Body of pancreas (tissue), 4 donors: Measurements from ENCODE around the gene LIN9. TPM values are rescaled to one million over a fixed set of nuclear protein-coding genes. Genes with fewer than 3 reads are reported as not detected.

Experiments
- ATAC-seq: fragments of 150-250 bp; one replicate; pipeline ENCODE4 v1.9.1; 2016
- DNase-seq, 4 donors: peaks; one replicate each; pipeline ENCODE4 v3.0.0-alpha.2; 2019
- H3K27ac ChIP-seq, 4 donors: fragments of 200-600 bp; sonication (generic); 1 replicate in 3 of 4; 2 replicates in 1 of 4; pipeline versions ENCODE4 v1.5.1 to v1.6.1; 2016 to 2019; ENCODE audit warnings: mild to moderate bottlenecking in 1 of 4, mixed read lengths in 1 of 4, moderate library complexity in 1 of 4
- H3K27me3 ChIP-seq, 2 donors: fragments of 200-600 bp; sonication (generic); one replicate each; pipeline ENCODE4 v1.6.0; 2016; ENCODE audit warnings: mild to moderate bottlenecking in 1 of 2
- H3K36me3 ChIP-seq, 2 donors: fragments of 200-600 bp; sonication (generic); replicated peaks in 1 of 2; 2 replicates each; pipeline ENCODE4 v1.5.1; 2016; ENCODE audit warnings: low read depth in 2 of 2; ENCODE audit not compliant: insufficient read depth in 1 of 2
- H3K4me1 ChIP-seq: fragments of 200-600 bp; sonication (generic); one replicate; pipeline ENCODE4 v1.6.0; 2016
- H3K4me3 ChIP-seq, 2 donors: fragments of 200-600 bp; sonication (generic); 1 replicate in 1 of 2; 2 replicates in 1 of 2; pipeline ENCODE4 v1.5.1; 2016 to 2019
- H3K9me3 ChIP-seq, 3 donors: fragments of 200-600 bp; sonication (generic); 1 replicate in 2 of 3; 2 replicates in 1 of 3; pipeline ENCODE4 v1.5.1; 2016
- POLR2A ChIP-seq, 3 donors: fragments of 450-650 bp; IDR thresholded peaks; one replicate each; pipeline ENCODE4 v1.6.1; 2016; ENCODE audit warnings: antibody characterized with exemption in 3 of 3, mild to moderate bottlenecking in 2 of 3
- WGBS, 2 donors: methylation state at CpG; one replicate each; pipeline ENCODE4 v1.1.5; 2017; 5-methylcytosine and 5-hydroxymethylcytosine counted together
- intact Hi-C: fragments of 100-400 bp; cut with DNase I; formaldehyde crosslinking; loops from one replicate; pipeline ENCODE4 v1.15.1; 2023
- total RNA-seq, 2 donors: library from RNA; depleted of rRNA; stranded (reverse); fragments of >200 nt; gene quantifications; one replicate each; pipeline ENCODE4 v1.1.0, GENCODE V29; 2016
- TF ChIP-seq, protein P1 (sequence below), 7 experiments: fragments of 450-650 bp in 4 of 7; fragments of 200-600 bp in 3 of 7; sonication (generic) in 3 of 7; IDR thresholded peaks; one replicate each; pipeline ENCODE4 v1.5.1; 2016 to 2019; ENCODE audit warnings: antibody characterized with exemption in 7 of 7

Gene LIN9
- total RNA-seq, 2 donors from 2014 or later, result 0.52 to 2.3 TPM

DNA sequence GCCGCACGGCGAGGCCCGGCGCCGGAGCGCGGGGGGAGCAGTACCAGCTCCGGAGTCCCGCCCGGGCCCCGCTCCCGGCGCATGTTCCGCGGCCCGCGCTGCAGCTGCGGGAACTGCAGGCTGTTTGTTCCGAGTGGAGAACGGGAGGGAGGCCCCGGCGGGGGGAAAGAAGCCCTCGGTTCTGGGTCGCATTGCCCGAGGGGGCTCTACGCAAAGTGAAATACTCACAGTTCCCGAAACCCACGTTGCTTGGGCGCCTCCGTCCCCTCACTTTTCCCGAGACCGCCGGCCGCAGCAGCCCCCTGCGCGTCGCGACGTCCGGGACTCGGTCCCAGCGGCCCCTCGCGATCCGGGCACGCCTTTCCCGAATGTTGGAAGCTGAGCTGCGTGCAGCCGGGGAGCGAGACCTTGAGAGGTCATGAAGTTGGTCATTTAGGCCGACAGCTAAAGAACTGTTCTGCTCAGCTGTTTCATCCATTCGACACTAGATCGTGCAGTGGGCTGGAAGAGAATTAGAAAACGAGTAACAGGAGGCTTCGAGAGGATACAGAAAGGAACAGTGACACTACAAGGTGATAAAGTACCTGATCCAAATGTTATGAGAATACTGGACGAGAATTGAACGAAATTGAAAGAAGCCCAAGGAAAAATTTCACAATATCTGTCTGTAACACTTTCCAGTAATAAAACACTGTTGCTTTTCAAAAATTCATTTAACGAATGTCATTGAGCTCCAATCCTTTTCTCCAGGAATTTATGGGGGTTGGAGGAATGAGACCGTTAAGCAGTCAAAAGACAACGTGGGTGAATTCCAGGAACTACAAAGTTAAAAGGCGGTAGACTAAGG lies 657 bp upstream of the LIN9 start:
- Histone ChIP-seq H3K4me1 (peaks cover 19% of the 10 kb centered on the region), H3K27ac (peak overlapping the region in 3 of 4 donors; percentile 42 to 69 (median 43)), H3K36me3 (no peaks in the 10 kb centered on the region), H3K27me3 (no peaks in the 10 kb centered on the region), H3K9me3 (no peaks in the 10 kb centered on the region), H3K4me3 (peak overlapping the region; percentile 20 to 38)
- intact Hi-C loops, result no loop called here
- ATAC-seq, result peak; percentile 9
- TF ChIP-seq, protein P1, sequence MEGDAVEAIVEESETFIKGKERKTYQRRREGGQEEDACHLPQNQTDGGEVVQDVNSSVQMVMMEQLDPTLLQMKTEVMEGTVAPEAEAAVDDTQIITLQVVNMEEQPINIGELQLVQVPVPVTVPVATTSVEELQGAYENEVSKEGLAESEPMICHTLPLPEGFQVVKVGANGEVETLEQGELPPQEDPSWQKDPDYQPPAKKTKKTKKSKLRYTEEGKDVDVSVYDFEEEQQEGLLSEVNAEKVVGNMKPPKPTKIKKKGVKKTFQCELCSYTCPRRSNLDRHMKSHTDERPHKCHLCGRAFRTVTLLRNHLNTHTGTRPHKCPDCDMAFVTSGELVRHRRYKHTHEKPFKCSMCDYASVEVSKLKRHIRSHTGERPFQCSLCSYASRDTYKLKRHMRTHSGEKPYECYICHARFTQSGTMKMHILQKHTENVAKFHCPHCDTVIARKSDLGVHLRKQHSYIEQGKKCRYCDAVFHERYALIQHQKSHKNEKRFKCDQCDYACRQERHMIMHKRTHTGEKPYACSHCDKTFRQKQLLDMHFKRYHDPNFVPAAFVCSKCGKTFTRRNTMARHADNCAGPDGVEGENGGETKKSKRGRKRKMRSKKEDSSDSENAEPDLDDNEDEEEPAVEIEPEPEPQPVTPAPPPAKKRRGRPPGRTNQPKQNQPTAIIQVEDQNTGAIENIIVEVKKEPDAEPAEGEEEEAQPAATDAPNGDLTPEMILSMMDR (IDR thresholded peaks at IDR 0.05), result peak in 3 of 7 experiments; percentile 28 to 37 (median 37)
- no peak for TF ChIP-seq POLR2A (IDR thresholded peaks at IDR 0.05)
- WGBS, 2 donors, result 4 to 8% methylated on average over 20 to 60 of the region's 62 CpGs
- peak in 1 of 4 donors; percentile 4 for DNase-seq

DNA sequence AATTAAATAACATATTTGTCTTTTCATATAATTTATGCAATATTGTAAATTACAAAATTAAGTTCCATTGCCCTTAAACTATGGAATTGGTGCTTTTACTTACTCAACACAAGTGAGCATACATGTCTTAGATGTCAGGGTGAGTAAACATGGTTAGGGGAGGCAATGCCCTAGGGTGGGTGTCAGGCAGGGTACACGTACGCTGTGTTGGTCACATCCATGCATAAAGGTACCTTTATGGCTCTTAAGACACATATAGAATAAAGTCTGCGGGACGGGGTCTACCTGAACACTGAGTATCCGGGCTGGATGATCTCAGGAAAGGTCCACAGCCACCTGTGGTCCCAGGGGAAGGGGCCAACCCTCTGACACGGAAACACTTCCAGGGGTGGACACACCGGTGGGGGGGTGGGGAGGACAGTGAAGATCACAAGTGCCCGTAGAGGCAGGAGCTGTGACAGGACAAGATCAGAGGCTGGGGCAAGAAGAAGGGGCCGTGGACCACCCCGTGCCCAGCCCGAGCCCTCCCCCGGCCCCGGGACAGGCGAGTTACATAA lies 720 bp downstream of the LIN9 start:
- 4 to 21% methylated on average over 5 to 13 of the region's 14 CpGs for WGBS, 2 donors
- TF ChIP-seq, protein P1 (IDR thresholded peaks at IDR 0.05), result no peak
- no peak for TF ChIP-seq POLR2A (IDR thresholded peaks at IDR 0.05)
- DNase-seq, result peak in 3 of 4 donors; percentile 3 to 29 (median 15)
- no peaks in the 10 kb centered on the region for H3K36me3 ChIP-seq
- peak overlapping the region; percentile 61 to 98 for H3K4me3 ChIP-seq
- ATAC-seq, result peak; percentile 7
- H3K27me3 ChIP-seq, result no peaks in the 10 kb centered on the region
- peaks cover 19% of the 10 kb centered on the region for H3K4me1 ChIP-seq
- H3K27ac ChIP-seq, result peak overlapping the region in 3 of 4 donors; percentile 55 to 72 (median 69)
- intact Hi-C loops, result no loop called here
- H3K9me3 ChIP-seq, result no peaks in the 10 kb centered on the region

DNA sequence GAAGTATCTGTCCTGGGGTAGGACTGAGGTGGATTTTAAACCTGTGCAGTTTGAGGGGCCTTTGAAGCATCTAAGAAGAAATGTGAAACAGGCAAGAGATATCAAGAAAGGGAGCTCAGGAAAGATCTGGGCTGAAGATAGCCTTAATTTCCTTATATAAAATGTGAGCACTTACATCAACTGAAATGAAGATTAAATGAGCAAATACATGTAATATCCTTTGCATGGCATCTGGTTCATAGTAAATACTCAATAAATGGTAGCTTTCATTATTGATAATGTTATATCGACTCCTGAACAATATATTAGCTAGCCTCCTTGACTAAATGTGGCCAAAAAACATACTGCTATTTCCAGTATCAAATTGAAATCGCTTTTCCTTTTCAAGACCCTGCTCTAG lies 2.5 kb downstream of the LIN9 start:
- TF ChIP-seq, protein P1 (IDR thresholded peaks at IDR 0.05), result no peak
- no peak for TF ChIP-seq POLR2A (IDR thresholded peaks at IDR 0.05)
- H3K27ac ChIP-seq, result no peak overlapping the region
- H3K27me3 ChIP-seq, result no peaks in the 10 kb centered on the region
- no peaks in the 10 kb centered on the region for H3K36me3 ChIP-seq
- intact Hi-C loops, result no loop called here
- no peaks in the 10 kb centered on the region for H3K9me3 ChIP-seq
- 94 to 97% methylated on average over 2 of the region's 2 CpGs for WGBS, 2 donors
- DNase-seq (no peak), ATAC-seq (no peak)
- no peak overlapping the region for H3K4me3 ChIP-seq
- peaks cover 19% of the 10 kb centered on the region for H3K4me1 ChIP-seq

DNA sequence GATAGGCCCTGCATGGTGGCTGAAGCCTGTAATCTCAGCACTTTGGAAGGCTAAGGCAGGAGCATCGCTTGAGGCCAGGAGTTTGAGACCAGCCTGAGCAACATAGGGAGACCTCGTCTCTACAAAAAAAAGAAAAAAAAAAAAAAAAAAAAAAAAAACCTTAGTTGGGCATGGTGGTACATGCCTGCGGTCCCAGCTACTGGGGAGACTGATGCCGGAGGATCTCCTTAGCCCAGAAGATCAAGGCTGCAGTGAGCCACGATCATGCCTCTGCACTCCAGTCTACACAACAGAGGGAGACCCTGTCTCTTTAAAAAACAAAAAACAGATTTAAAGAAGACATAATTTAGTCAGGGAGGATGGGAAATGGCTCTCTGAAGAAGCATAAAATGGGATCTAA lies 3.8 kb downstream of the LIN9 start:
- H3K4me3 ChIP-seq, result no peak overlapping the region
- DNase-seq (no peak), ATAC-seq (no peak)
- no peaks in the 10 kb centered on the region for H3K9me3 ChIP-seq
- no peak overlapping the region for H3K27ac ChIP-seq
- peaks cover 18% of the 10 kb centered on the region for H3K4me1 ChIP-seq
- H3K27me3 ChIP-seq, result no peaks in the 10 kb centered on the region
- intact Hi-C loops, result no loop called here
- WGBS, 2 donors, result 88 to 92% methylated on average over 4 to 5 of the region's 5 CpGs
- no peaks in the 10 kb centered on the region for H3K36me3 ChIP-seq
- no peak for TF ChIP-seq POLR2A (IDR thresholded peaks at IDR 0.05)
- TF ChIP-seq, protein P1 (IDR thresholded peaks at IDR 0.05), result no peak
